ENCODE measurements around the gene KPNA6.

KPNA6 gene

GRCh38 chr1:32194984-32195383 lies 87.1 kb downstream of the KPNA6 start:
- no peak for DNase-seq

- no peak for DNase-seq
These were observed 87.7 kb downstream of the KPNA6 start for GRCh38 chr1:32195531-32195930.

GRCh38 chr1:32195972-32196823 lies 88.3 kb downstream of the KPNA6 start:
- no peak for DNase-seq

- no peak for DNase-seq
These were observed 89.2 kb downstream of the KPNA6 start for GRCh38 chr1:32197074-32197473.

- DNase-seq: no peak
These were observed 90.0 kb downstream of the KPNA6 start for GRCh38 chr1:32197837-32198236.

- no peak for DNase-seq
These were observed 90.6 kb downstream of the KPNA6 start for GRCh38 chr1:32198237-32199042.

- DNase-seq: no peak
These were observed 91.3 kb downstream of the KPNA6 start for GRCh38 chr1:32199043-32199716.

- no peak for DNase-seq
These were observed 91.8 kb downstream of the KPNA6 start for GRCh38 chr1:32199717-32200072.

GRCh38 chr1:32200226-32201010 lies 92.6 kb downstream of the KPNA6 start, which contains the start of gene CCDC28B:
TSS of gene CCDC28B (plus strand) at chr1:32200595. CDS start at chr1:32201936, 1,341 bp downstream.
- DNase-seq: peak; percentile 43

- peak; percentile 67 for DNase-seq
These were observed 93.4 kb downstream of the KPNA6 start for GRCh38 chr1:32201011-32201855.

- DNase-seq: no peak
These were observed 97.1 kb downstream of the KPNA6 start for GRCh38 chr1:32204943-32205361.

GRCh38 chr1:32205401-32206370 lies 97.8 kb downstream of the KPNA6 start, which contains the start of gene IQCC:
TSS of gene IQCC (plus strand) at chr1:32205671. CDS start at chr1:32205682, 11 bp downstream.
- DNase-seq: peak; percentile 70

- no peak for DNase-seq
These were observed 100.6 kb downstream of the KPNA6 start for GRCh38 chr1:32208469-32208868.

GRCh38 chr1:32208891-32209328 lies 101.1 kb downstream of the KPNA6 start, which contains the start of gene DCDC2B:
TSS of gene DCDC2B (plus strand) at chr1:32209089. CDS start at chr1:32209094, 5 bp downstream.
- no peak for DNase-seq

- DNase-seq: peak; percentile 24
These were observed 108.0 kb downstream of the KPNA6 start for GRCh38 chr1:32215629-32216480.

- DNase-seq: no peak
These were observed 108.7 kb downstream of the KPNA6 start for GRCh38 chr1:32216566-32216965.

GRCh38 chr1:32219022-32219421 lies 111.2 kb downstream of the KPNA6 start:
- no peak for DNase-seq

- DNase-seq: no peak
These were observed 113.1 kb downstream of the KPNA6 start for GRCh38 chr1:32220746-32221580.
